ENCODE results near the gene FBXL12.

Gene FBXL12

DNA sequence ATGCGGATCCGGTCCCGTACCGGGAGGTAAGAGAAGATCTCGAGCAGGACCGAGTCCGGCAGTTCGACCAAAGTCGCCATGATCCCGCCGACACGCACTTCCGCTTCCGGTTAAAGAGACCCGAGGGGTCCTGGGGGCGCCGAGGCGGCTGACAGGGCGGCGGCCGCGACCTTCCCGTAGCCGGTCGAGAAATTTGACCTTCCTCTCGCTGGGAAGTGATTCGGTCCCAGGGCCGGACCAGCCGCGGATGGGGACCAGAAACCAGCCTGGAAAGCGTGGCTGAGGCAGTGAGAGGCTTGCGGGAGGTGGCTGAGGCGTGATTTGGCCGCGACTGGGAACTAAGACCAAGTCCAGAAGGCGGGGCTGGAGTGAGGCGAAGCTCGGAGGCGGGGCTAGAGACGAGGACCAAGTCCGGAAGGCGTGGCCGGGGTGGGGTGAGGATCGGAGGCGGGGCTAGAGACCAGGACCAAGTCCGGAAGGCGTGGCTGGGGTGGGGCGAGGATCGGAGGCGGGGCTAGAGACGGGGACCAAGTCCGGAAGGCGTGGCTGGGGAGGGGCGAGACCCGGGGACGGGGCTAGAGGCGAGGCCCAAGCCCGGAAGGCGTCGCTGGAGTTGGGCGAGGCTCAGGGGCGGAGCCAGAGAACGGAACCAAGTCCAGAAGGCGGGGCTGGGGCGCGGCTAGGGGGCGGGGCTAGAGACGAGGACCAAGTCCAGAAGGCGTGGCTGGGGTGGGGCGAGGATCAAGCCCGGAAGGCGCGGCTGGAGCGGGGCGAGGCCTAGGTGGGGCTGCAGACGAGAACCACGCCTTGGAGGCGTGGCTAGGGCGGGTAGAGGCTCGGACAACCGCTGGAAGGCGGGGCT is at the start of gene FBXL12 (continued):
- TF ChIP-seq ZNF146 (tag by site-specific recombination; IDR thresholded peaks at IDR 0.05), result no peak
- TF ChIP-seq ZNF549 (tag by site-specific recombination; IDR thresholded peaks at IDR 0.05), result no peak
- no peak for TF ChIP-seq ZNF544 (tag by site-specific recombination; IDR thresholded peaks at IDR 0.05)
- peak; percentile 58 for TF ChIP-seq SP7 (tag by site-specific recombination; IDR thresholded peaks at IDR 0.05)
- TF ChIP-seq, protein P1, sequence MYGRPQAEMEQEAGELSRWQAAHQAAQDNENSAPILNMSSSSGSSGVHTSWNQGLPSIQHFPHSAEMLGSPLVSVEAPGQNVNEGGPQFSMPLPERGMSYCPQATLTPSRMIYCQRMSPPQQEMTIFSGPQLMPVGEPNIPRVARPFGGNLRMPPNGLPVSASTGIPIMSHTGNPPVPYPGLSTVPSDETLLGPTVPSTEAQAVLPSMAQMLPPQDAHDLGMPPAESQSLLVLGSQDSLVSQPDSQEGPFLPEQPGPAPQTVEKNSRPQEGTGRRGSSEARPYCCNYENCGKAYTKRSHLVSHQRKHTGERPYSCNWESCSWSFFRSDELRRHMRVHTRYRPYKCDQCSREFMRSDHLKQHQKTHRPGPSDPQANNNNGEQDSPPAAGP (tag by site-specific recombination; IDR thresholded peaks at IDR 0.05), result 0 out of 2 replicates have a peak, but pooled peaks have one; percentile 26
- TF ChIP-seq, protein P2, sequence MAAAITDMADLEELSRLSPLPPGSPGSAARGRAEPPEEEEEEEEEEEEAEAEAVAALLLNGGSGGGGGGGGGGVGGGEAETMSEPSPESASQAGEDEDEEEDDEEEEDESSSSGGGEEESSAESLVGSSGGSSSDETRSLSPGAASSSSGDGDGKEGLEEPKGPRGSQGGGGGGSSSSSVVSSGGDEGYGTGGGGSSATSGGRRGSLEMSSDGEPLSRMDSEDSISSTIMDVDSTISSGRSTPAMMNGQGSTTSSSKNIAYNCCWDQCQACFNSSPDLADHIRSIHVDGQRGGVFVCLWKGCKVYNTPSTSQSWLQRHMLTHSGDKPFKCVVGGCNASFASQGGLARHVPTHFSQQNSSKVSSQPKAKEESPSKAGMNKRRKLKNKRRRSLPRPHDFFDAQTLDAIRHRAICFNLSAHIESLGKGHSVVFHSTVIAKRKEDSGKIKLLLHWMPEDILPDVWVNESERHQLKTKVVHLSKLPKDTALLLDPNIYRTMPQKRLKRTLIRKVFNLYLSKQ (tag by site-specific recombination; IDR thresholded peaks at IDR 0.05; ENCODE audit: borderline replicate concordance), result no peak
- TF ChIP-seq, protein P3, sequence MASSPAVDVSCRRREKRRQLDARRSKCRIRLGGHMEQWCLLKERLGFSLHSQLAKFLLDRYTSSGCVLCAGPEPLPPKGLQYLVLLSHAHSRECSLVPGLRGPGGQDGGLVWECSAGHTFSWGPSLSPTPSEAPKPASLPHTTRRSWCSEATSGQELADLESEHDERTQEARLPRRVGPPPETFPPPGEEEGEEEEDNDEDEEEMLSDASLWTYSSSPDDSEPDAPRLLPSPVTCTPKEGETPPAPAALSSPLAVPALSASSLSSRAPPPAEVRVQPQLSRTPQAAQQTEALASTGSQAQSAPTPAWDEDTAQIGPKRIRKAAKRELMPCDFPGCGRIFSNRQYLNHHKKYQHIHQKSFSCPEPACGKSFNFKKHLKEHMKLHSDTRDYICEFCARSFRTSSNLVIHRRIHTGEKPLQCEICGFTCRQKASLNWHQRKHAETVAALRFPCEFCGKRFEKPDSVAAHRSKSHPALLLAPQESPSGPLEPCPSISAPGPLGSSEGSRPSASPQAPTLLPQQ (tag by site-specific recombination; IDR thresholded peaks at IDR 0.05), result no peak; the same call in 1 of the 2 replicates
- 0 out of 2 replicates have a peak, but pooled peaks have one; percentile 34 for TF ChIP-seq ZFP69B (tag by site-specific recombination; IDR thresholded peaks at IDR 0.05)
- TF ChIP-seq, protein P4, sequence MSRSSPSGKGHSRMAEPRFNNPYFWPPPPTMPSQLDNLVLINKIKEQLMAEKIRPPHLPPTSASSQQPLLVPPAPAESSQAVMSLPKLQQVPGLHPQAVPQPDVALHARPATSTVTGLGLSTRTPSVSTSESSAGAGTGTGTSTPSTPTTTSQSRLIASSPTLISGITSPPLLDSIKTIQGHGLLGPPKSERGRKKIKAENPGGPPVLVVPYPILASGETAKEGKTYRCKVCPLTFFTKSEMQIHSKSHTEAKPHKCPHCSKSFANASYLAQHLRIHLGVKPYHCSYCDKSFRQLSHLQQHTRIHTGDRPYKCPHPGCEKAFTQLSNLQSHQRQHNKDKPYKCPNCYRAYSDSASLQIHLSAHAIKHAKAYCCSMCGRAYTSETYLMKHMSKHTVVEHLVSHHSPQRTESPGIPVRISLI (tag by site-specific recombination; IDR thresholded peaks at IDR 0.05), result no peak
- TF ChIP-seq ZNF211 (tag by site-specific recombination; IDR thresholded peaks at IDR 0.05; ENCODE audit: low read depth), result no peak
- no peak for TF ChIP-seq ZNF138 (tag by site-specific recombination; IDR thresholded peaks at IDR 0.05; ENCODE audit: borderline replicate concordance)
- TF ChIP-seq SP3 (tag by site-specific recombination; IDR thresholded peaks at IDR 0.05), result peak; percentile 83
- no peak for TF ChIP-seq ZBTB17 (tag by site-specific recombination; IDR thresholded peaks at IDR 0.05)
- TF ChIP-seq, protein P5, sequence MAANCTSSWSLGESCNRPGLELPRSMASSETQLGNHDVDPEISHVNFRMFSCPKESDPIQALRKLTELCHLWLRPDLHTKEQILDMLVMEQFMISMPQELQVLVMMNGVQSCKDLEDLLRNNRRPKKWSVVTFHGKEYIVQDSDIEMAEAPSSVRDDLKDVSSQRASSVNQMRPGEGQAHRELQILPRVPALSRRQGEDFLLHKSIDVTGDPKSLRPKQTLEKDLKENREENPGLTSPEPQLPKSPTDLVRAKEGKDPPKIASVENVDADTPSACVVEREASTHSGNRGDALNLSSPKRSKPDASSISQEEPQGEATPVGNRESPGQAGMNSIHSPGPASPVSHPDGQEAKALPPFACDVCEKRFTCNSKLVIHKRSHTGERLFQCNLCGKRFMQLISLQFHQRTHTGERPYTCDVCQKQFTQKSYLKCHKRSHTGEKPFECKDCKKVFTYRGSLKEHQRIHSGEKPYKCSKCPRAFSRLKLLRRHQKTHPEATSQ (tag by site-specific recombination; IDR thresholded peaks at IDR 0.05), result no peak
- TF ChIP-seq, protein P6, sequence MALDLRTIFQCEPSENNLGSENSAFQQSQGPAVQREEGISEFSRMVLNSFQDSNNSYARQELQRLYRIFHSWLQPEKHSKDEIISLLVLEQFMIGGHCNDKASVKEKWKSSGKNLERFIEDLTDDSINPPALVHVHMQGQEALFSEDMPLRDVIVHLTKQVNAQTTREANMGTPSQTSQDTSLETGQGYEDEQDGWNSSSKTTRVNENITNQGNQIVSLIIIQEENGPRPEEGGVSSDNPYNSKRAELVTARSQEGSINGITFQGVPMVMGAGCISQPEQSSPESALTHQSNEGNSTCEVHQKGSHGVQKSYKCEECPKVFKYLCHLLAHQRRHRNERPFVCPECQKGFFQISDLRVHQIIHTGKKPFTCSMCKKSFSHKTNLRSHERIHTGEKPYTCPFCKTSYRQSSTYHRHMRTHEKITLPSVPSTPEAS (tag by site-specific recombination; IDR thresholded peaks at IDR 0.05), result no peak
- peak; percentile 63 for TF ChIP-seq ZEB2 (tag by site-specific recombination; IDR thresholded peaks at IDR 0.05)
- TF ChIP-seq ZNF341 (tag by site-specific recombination; IDR thresholded peaks at IDR 0.05; ENCODE audit: low read depth), result 0 out of 2 replicates have a peak, but pooled peaks have one; percentile 19
- TF ChIP-seq ZNF48 (tag by site-specific recombination; IDR thresholded peaks at IDR 0.05), result no peak
- TF ChIP-seq ZNF660 (tag by site-specific recombination; IDR thresholded peaks at IDR 0.05), result no peak
- TF ChIP-seq EGR2 (tag by site-specific recombination; IDR thresholded peaks at IDR 0.05; ENCODE audit: low read depth), result no peak
- TF ChIP-seq IKZF3 (tag by site-specific recombination; IDR thresholded peaks at IDR 0.05), result no peak
- no peak for TF ChIP-seq ZNF416 (tag by site-specific recombination; IDR thresholded peaks at IDR 0.05)
- TF ChIP-seq, protein P7, sequence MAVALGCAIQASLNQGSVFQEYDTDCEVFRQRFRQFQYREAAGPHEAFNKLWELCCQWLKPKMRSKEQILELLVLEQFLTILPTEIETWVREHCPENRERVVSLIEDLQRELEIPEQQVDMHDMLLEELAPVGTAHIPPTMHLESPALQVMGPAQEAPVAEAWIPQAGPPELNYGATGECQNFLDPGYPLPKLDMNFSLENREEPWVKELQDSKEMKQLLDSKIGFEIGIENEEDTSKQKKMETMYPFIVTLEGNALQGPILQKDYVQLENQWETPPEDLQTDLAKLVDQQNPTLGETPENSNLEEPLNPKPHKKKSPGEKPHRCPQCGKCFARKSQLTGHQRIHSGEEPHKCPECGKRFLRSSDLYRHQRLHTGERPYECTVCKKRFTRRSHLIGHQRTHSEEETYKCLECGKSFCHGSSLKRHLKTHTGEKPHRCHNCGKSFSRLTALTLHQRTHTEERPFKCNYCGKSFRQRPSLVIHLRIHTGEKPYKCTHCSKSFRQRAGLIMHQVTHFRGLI (tag by site-specific recombination; IDR thresholded peaks at IDR 0.05), result peak; percentile 63; the same call in 1 of the 2 replicates
- TF ChIP-seq TRIM28 (IDR thresholded peaks at IDR 0.05; ENCODE audit: borderline replicate concordance, low read length), result 0 out of 2 replicates have a peak, but pooled peaks have one; percentile 52
- TF ChIP-seq ZNF747 (tag by site-specific recombination; IDR thresholded peaks at IDR 0.05), result no peak
- no peak for TF ChIP-seq ZNF658 (tag by site-specific recombination; IDR thresholded peaks at IDR 0.05)
- TF ChIP-seq ZNF830 (tag by site-specific recombination; IDR thresholded peaks at IDR 0.05; ENCODE audit: low read depth), result no peak
- TF ChIP-seq KLF7 (tag by site-specific recombination; IDR thresholded peaks at IDR 0.05; ENCODE audit: borderline replicate concordance), result peak; percentile 13; the same call in 1 of the 2 replicates
- no peak for TF ChIP-seq ZSCAN30 (tag by site-specific recombination; IDR thresholded peaks at IDR 0.05)
